Vagina (tissue), 2 donors: ENCODE results near the gene JMJD6.

Experiments
- POLR2A ChIP-seq, 2 donors: fragments of 450-650 bp; IDR thresholded peaks; one replicate each; pipeline ENCODE4 v1.6.1; 2017; ENCODE audit warnings: antibody characterized with exemption in 2 of 2, mild to moderate bottlenecking in 2 of 2, moderate library complexity in 2 of 2
- POLR2AphosphoS5 ChIP-seq, 2 donors: sonication (generic); formaldehyde crosslinking; IDR thresholded peaks; one replicate each; pipeline ENCODE4 v1.9.0; 2017; ENCODE audit warnings: antibody characterized with exemption in 2 of 2, mild to moderate bottlenecking in 2 of 2, low read depth in 1 of 2; ENCODE audit not compliant: insufficient read depth in 1 of 2
- TF ChIP-seq, protein P1 (sequence below), 3 experiments: fragments of 450-650 bp in 2 of 3; fragments of 200-600 bp in 1 of 3; sonication (generic) in 1 of 3; IDR thresholded peaks; one replicate each; pipeline ENCODE4 v1.5.1; 2017 to 2019; ENCODE audit warnings: antibody characterized with exemption in 3 of 3, mild to moderate bottlenecking in 2 of 3, moderate library complexity in 2 of 3

DNA sequence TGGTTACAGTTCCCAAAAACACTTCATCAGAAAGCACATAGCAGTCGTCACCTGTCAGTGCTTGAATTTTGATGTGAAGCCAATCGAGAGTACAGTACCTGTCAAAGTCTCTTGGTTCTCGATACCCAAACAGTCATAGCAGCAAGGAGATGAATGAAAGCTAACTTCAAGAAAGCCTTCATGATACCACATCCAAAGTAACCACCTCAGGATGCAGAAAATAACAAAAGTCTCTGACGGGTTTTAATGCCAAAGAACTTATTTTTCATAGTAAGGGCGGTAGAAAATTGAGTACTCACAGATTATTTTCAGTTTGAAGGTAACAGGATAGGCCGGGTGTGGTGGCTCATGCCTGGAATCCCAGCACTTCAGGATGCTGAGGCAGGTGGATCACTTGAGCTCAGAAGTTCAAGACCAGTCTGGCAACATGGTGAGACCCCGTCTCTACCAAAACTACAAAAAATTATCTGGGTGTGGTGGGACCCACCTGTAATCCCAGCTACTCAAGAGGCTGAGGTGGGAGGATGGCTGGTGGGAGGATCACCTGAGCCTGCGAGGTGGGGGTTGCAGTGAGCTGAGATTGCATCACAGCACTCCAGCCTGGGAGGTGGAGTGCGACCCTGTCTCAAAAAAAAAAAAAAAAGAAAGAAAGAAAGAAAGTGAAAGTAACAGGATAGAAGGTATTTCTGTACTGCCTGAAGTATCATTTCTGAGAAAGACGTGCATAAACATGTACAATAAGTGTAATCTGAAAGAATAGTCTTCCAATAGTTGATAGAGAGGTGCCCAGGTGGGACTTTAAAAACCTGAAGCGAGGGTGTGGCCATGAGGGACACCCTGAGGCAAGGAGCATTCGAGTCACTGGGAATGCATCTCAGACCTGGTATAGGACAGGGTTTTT, 26.9 kb upstream of the JMJD6 start:
- TF ChIP-seq, protein P1, sequence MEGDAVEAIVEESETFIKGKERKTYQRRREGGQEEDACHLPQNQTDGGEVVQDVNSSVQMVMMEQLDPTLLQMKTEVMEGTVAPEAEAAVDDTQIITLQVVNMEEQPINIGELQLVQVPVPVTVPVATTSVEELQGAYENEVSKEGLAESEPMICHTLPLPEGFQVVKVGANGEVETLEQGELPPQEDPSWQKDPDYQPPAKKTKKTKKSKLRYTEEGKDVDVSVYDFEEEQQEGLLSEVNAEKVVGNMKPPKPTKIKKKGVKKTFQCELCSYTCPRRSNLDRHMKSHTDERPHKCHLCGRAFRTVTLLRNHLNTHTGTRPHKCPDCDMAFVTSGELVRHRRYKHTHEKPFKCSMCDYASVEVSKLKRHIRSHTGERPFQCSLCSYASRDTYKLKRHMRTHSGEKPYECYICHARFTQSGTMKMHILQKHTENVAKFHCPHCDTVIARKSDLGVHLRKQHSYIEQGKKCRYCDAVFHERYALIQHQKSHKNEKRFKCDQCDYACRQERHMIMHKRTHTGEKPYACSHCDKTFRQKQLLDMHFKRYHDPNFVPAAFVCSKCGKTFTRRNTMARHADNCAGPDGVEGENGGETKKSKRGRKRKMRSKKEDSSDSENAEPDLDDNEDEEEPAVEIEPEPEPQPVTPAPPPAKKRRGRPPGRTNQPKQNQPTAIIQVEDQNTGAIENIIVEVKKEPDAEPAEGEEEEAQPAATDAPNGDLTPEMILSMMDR (IDR thresholded peaks at IDR 0.05) = no peak
- TF ChIP-seq POLR2A (IDR thresholded peaks at IDR 0.05) (no peak), POLR2AphosphoS5 (IDR thresholded peaks at IDR 0.05; ENCODE audit: insufficient read depth in 1 of 2, low read depth in 1 of 2) (no peak)
